Stimulated activated CD8-positive, alpha-beta memory T cell treated with anti-CD3 and anti-CD28 coated beads, Interleukin-15, amount 100 ng/mL, for 48 hours (primary cell): ENCODE measurements around the gene PABPN1L.
"Not testable (repeated sequence)": the region's sequence is repeated elsewhere in the genome, so short reads cannot be mapped to it uniquely, and the experiment has no call there.

ENCODE experiments used
- DNase-seq, 2 donors: peaks; one replicate each; pipeline ENCODE4 v3.0.0-alpha.2; 2020; ENCODE audit warnings: low read depth in 2 of 2

The PABPN1L gene

GRCh38 chr16:88901718-88902337 lies 35.4 kb upstream of the PABPN1L start:
- no peak for DNase-seq

- DNase-seq, result no peak
Measured at GRCh38 chr16:88900662-88901052, 34.2 kb upstream of the PABPN1L start.

GRCh38 chr16:88899901-88900661 lies 33.6 kb upstream of the PABPN1L start:
- no peak for DNase-seq

GRCh38 chr16:88897696-88898425 lies 31.4 kb upstream of the PABPN1L start:
- DNase-seq, result no peak

GRCh38 chr16:88896238-88897070 lies 30.0 kb upstream of the PABPN1L start:
- no peak for DNase-seq

- no peak for DNase-seq
Measured at GRCh38 chr16:88895335-88895734, 28.9 kb upstream of the PABPN1L start.

- DNase-seq, result no peak
Measured at GRCh38 chr16:88894681-88895300, 28.3 kb upstream of the PABPN1L start.

- not testable (repeated sequence) for DNase-seq
Measured at GRCh38 chr16:88894266-88894665, 27.8 kb upstream of the PABPN1L start.

GRCh38 chr16:88893127-88893968 lies 26.9 kb upstream of the PABPN1L start:
- no peak for DNase-seq

GRCh38 chr16:88892065-88892464 lies 25.6 kb upstream of the PABPN1L start:
- DNase-seq, result no peak

- no peak for DNase-seq
Measured at GRCh38 chr16:88891083-88891482, 24.6 kb upstream of the PABPN1L start.

GRCh38 chr16:88889702-88890352 lies 23.4 kb upstream of the PABPN1L start:
- not testable (repeated sequence) for DNase-seq

- no peak for DNase-seq
Measured at GRCh38 chr16:88888461-88889387, 22.3 kb upstream of the PABPN1L start.

GRCh38 chr16:88888057-88888456 lies 21.6 kb upstream of the PABPN1L start:
- no peak for DNase-seq

GRCh38 chr16:88886845-88887521 lies 20.5 kb upstream of the PABPN1L start:
- no peak for DNase-seq

- DNase-seq, result no peak
Measured at GRCh38 chr16:88886420-88886844, 20.0 kb upstream of the PABPN1L start.

- no peak for DNase-seq
Measured at GRCh38 chr16:88885693-88886280, 19.3 kb upstream of the PABPN1L start.
